Mesothelial cell of epicardium (in vitro differentiated cells): ENCODE data around the gene C14orf132. TPM values are rescaled to one million over a fixed set of nuclear protein-coding genes. Genes with fewer than 3 reads are reported as not detected.

Experiments
- DNase-seq, 2 experiments: peaks; one replicate each; pipeline ENCODE4 v3.0.0; 2021; ENCODE audit warnings: low spot score in 2 of 2; ENCODE audit not compliant: unreplicated experiment in 2 of 2
- H3K27ac Mint-ChIP-seq: 2 replicates; pipeline ENCODE4 v1.8.0; 2021; ENCODE audit warnings: mixed read lengths
- H3K27me3 Mint-ChIP-seq: 2 replicates; pipeline ENCODE4 v1.8.0; 2021; ENCODE audit warnings: low read depth, mixed read lengths
- H3K36me3 Mint-ChIP-seq: 2 replicates; pipeline ENCODE4 v1.8.0; 2021; ENCODE audit warnings: mixed read lengths
- H3K4me1 Mint-ChIP-seq: 2 replicates; pipeline ENCODE4 v1.8.0; 2021; ENCODE audit warnings: mixed read lengths
- H3K4me3 Mint-ChIP-seq: 2 replicates; pipeline ENCODE4 v1.8.0; 2021; ENCODE audit warnings: mild to moderate bottlenecking, moderate library complexity, mixed read lengths
- H3K9me3 Mint-ChIP-seq: 2 replicates; pipeline ENCODE4 v1.8.0; 2021; ENCODE audit warnings: mixed read lengths
- CTCF ChIP-seq: fragments of 200-600 bp; sonication (generic); IDR thresholded peaks from one replicate; pipeline ENCODE4 v1.5.0; 2021; ENCODE audit warnings: antibody characterized with exemption; ENCODE audit not compliant: unreplicated experiment
- total RNA-seq: library from RNA; stranded (reverse); gene quantifications from 3 replicates; pipeline ENCODE4 v1.2.1, GENCODE V29; 2021

C14orf132 gene
- total RNA-seq, 1 donor from 2014 or later = 40.6 TPM

- Mint-ChIP-seq H3K9me3 (no peaks in the 10 kb centered on the region), H3K27me3 (peaks cover 54% of the 10 kb centered on the region), H3K36me3 (no peaks in the 10 kb centered on the region), H3K4me1 (peaks cover 10% of the 10 kb centered on the region), H3K4me3 (no peak overlapping the region), H3K27ac (no peak overlapping the region)
- no peak for DNase-seq
- no peak for TF ChIP-seq CTCF
Measured at GRCh38 chr14:96017882-96018281, 21.3 kb upstream of the C14orf132 start.

- Mint-ChIP-seq H3K4me1 (no peaks in the 10 kb centered on the region), H3K27me3 (peaks cover 64% of the 10 kb centered on the region), H3K4me3 (no peak overlapping the region), H3K27ac (no peak overlapping the region), H3K9me3 (no peaks in the 10 kb centered on the region), H3K36me3 (no peaks in the 10 kb centered on the region)
- DNase-seq = no peak
- no peak for TF ChIP-seq CTCF
Measured at GRCh38 chr14:96027431-96028355, 11.5 kb upstream of the C14orf132 start.

- H3K4me3 Mint-ChIP-seq = no peak overlapping the region
- TF ChIP-seq CTCF = no peak
- no peaks in the 10 kb centered on the region for H3K4me1 Mint-ChIP-seq
- no peaks in the 10 kb centered on the region for H3K36me3 Mint-ChIP-seq
- DNase-seq = no peak
- no peaks in the 10 kb centered on the region for H3K9me3 Mint-ChIP-seq
- no peak overlapping the region for H3K27ac Mint-ChIP-seq
- peaks cover 50% of the 10 kb centered on the region for H3K27me3 Mint-ChIP-seq
Measured at GRCh38 chr14:96029089-96029645, 10.0 kb upstream of the C14orf132 start.

- H3K27ac Mint-ChIP-seq = no peak overlapping the region
- no peak for DNase-seq
- no peak for TF ChIP-seq CTCF
- H3K27me3 Mint-ChIP-seq = peaks cover 42% of the 10 kb centered on the region
- H3K4me1 Mint-ChIP-seq = no peaks in the 10 kb centered on the region
- no peaks in the 10 kb centered on the region for H3K9me3 Mint-ChIP-seq
- H3K36me3 Mint-ChIP-seq = no peaks in the 10 kb centered on the region
- no peak overlapping the region for H3K4me3 Mint-ChIP-seq
Measured at GRCh38 chr14:96030108-96030760, 8.9 kb upstream of the C14orf132 start.

- DNase-seq = no peak
- no peaks in the 10 kb centered on the region for H3K9me3 Mint-ChIP-seq
- TF ChIP-seq CTCF = no peak
- no peak overlapping the region for H3K4me3 Mint-ChIP-seq
- no peaks in the 10 kb centered on the region for H3K4me1 Mint-ChIP-seq
- H3K27me3 Mint-ChIP-seq = peaks cover 39% of the 10 kb centered on the region
- H3K27ac Mint-ChIP-seq = no peak overlapping the region
- H3K36me3 Mint-ChIP-seq = no peaks in the 10 kb centered on the region
Measured at GRCh38 chr14:96031691-96032090, 7.5 kb upstream of the C14orf132 start.
